Neutrophil (primary cell): ENCODE results near the gene SLC37A2.

ENCODE experiments used
- H3K27ac ChIP-seq: fragments of 200-600 bp; sonication (generic); 2 replicates; pipeline ENCODE4 v1.5.1; 2016; ENCODE audit warnings: mild to moderate bottlenecking, moderate library complexity
- H3K27me3 ChIP-seq: fragments of 200-600 bp; sonication (generic); 2 replicates; pipeline ENCODE4 v1.6.0; 2016; ENCODE audit warnings: mild to moderate bottlenecking
- H3K36me3 ChIP-seq: fragments of 200-600 bp; sonication (generic); 2 replicates; pipeline ENCODE4 v1.5.1; 2017
- H3K4me1 ChIP-seq, 2 experiments: fragments of 200-600 bp in 1 of 2; sonication (generic) in 1 of 2; 1 replicate in 1 of 2; 2 replicates in 1 of 2; pipeline versions ENCODE4 v1.5.1 to v1.6.1; 2013 to 2016; ENCODE audit warnings: low read depth in 1 of 2, low read length in 1 of 2, mild to moderate bottlenecking in 1 of 2, moderate library complexity in 1 of 2; ENCODE audit not compliant: control insufficient read depth in 1 of 2, insufficient read depth in 1 of 2
- H3K4me3 ChIP-seq, 2 experiments: fragments of 200-600 bp in 1 of 2; sonication (generic) in 1 of 2; 1 replicate in 1 of 2; 2 replicates in 1 of 2; pipeline ENCODE4 v1.5.1; 2013 to 2016; ENCODE audit warnings: low read depth in 1 of 2, low read length in 1 of 2, mild to moderate bottlenecking in 1 of 2, moderate library complexity in 1 of 2
- H3K9me3 ChIP-seq: fragments of 200-600 bp; sonication (generic); 2 replicates; pipeline ENCODE4 v1.5.1; 2016
- CTCF ChIP-seq: fragments of 200-600 bp; sonication (generic); IDR thresholded peaks from 2 replicates; pipeline ENCODE4 v1.5.1; 2016; ENCODE audit warnings: antibody characterized with exemption

SLC37A2 gene

GRCh38 chr11:125074511-125075241, 11.6 kb downstream of the SLC37A2 start:
- Histone ChIP-seq H3K9me3 (no peaks in the 10 kb centered on the region), H3K4me1 (peaks cover 19 to 29% of the 10 kb centered on the region in 2 experiments), H3K27ac (no peak overlapping the region), H3K27me3 (no peaks in the 10 kb centered on the region), H3K4me3 (no peak overlapping the region), H3K36me3 (no peaks in the 10 kb centered on the region)
- TF ChIP-seq CTCF = no peak

GRCh38 chr11:125075242-125075625, 12.1 kb downstream of the SLC37A2 start:
- Histone ChIP-seq H3K36me3 (no peaks in the 10 kb centered on the region), H3K4me3 (no peak overlapping the region), H3K9me3 (no peaks in the 10 kb centered on the region), H3K4me1 (peaks cover 14 to 23% of the 10 kb centered on the region in 2 experiments), H3K27ac (no peak overlapping the region), H3K27me3 (no peaks in the 10 kb centered on the region)
- no peak for TF ChIP-seq CTCF

- peaks cover 7 to 17% of the 10 kb centered on the region in 2 experiments for H3K4me1 ChIP-seq
- TF ChIP-seq CTCF = no peak
- H3K27ac ChIP-seq = no peak overlapping the region
These were observed 12.8 kb downstream of the SLC37A2 start for GRCh38 chr11:125075900-125076317.

GRCh38 chr11:125076378-125076945, 13.4 kb downstream of the SLC37A2 start:
- H3K27me3 ChIP-seq = no peaks in the 10 kb centered on the region
- no peak overlapping the region for H3K4me3 ChIP-seq
- H3K27ac ChIP-seq = no peak overlapping the region
- H3K4me1 ChIP-seq = peaks cover 1 to 11% of the 10 kb centered on the region in 2 experiments
- no peaks in the 10 kb centered on the region for H3K9me3 ChIP-seq
- no peak for TF ChIP-seq CTCF
- no peaks in the 10 kb centered on the region for H3K36me3 ChIP-seq

More at GRCh38 chr11:125075900-125076317, 12.8 kb downstream of the SLC37A2 start:
- no peaks in the 10 kb centered on the region for H3K27me3 ChIP-seq
- no peaks in the 10 kb centered on the region for H3K9me3 ChIP-seq
- H3K36me3 ChIP-seq = no peaks in the 10 kb centered on the region
- no peak overlapping the region for H3K4me3 ChIP-seq

GRCh38 chr11:125078016-125078415, 14.9 kb downstream of the SLC37A2 start:
- TF ChIP-seq CTCF = no peak
- no peaks in the 10 kb centered on the region for H3K27me3 ChIP-seq
- no peak overlapping the region for H3K27ac ChIP-seq
- H3K9me3 ChIP-seq = no peaks in the 10 kb centered on the region
- H3K4me1 ChIP-seq = no peaks in the 10 kb centered on the region
- no peaks in the 10 kb centered on the region for H3K36me3 ChIP-seq
- H3K4me3 ChIP-seq = no peak overlapping the region
